Naive thymus-derived CD4-positive, alpha-beta T cell (primary cell): ENCODE data around the gene KDM3A. TPM values are rescaled to one million over a fixed set of nuclear protein-coding genes. Genes with fewer than 3 reads are reported as not detected.

Experiments
- ATAC-seq: fragments of 150-1000 bp; cut with Tn5 transposase; 2 replicates; pipeline ENCODE4 v1.10.0; 2021; ENCODE audit warnings: mild to moderate bottlenecking, moderate library complexity
- CTCF ChIA-PET: fragments of 350-600 bp; sonication (Branson Sonifier 250); formaldehyde crosslinking; loops from one replicate; lab custom pipeline; 2021; ENCODE audit warnings: antibody characterized with exemption; lab: Charles Lee
- POLR2A ChIA-PET: fragments of 350-600 bp; sonication (Branson Sonifier 250); formaldehyde crosslinking; loops from one replicate; lab custom pipeline; 2021; ENCODE audit warnings: antibody characterized with exemption, inconsistent platforms; lab: Charles Lee
- DNase-seq, 9 donors: peaks; one replicate each; pipeline versions ENCODE4 v3.0.0 to v3.0.0-alpha.2; 2020 to 2022; ENCODE audit warnings: mixed read lengths in 1 of 9
- H3K27ac ChIP-seq: one replicate; pipeline ENCODE4 v1.7.0; 2013; ENCODE audit warnings: mild to moderate bottlenecking, low read depth, low read length, moderate library complexity
- H3K27me3 ChIP-seq, 2 donors: one replicate each; pipeline ENCODE4 v1.7.0; 2013; ENCODE audit warnings: low read length in 2 of 2, mild to moderate bottlenecking in 2 of 2, moderate library complexity in 2 of 2; ENCODE audit not compliant: control insufficient read depth in 2 of 2, insufficient read depth in 2 of 2
- H3K36me3 ChIP-seq, 3 experiments: 1 replicate in 2 of 3; 2 replicates in 1 of 3; pipeline ENCODE4 v1.7.0; 2013; ENCODE audit warnings: low read length in 3 of 3, mild to moderate bottlenecking in 3 of 3, moderate library complexity in 1 of 3; ENCODE audit not compliant: insufficient read depth in 3 of 3, control insufficient read depth in 2 of 3
- H3K4me1 ChIP-seq, 2 donors: one replicate each; pipeline ENCODE4 v1.7.0; 2013; ENCODE audit warnings: low read length in 2 of 2, mild to moderate bottlenecking in 2 of 2, moderate library complexity in 1 of 2; ENCODE audit not compliant: control insufficient read depth in 2 of 2, insufficient read depth in 2 of 2
- H3K4me3 ChIP-seq: 2 replicates; pipeline ENCODE4 v1.7.0; 2013; ENCODE audit warnings: mild to moderate bottlenecking, low read length
- H3K9me3 ChIP-seq, 3 experiments: 1 replicate in 2 of 3; 2 replicates in 1 of 3; pipeline ENCODE4 v1.7.0; 2013; ENCODE audit warnings: low read length in 3 of 3; ENCODE audit not compliant: control insufficient read depth in 2 of 3
- H3K27ac Mint-ChIP-seq, 9 donors: one replicate each; pipeline ENCODE4 v1.8.0; 2020 to 2022; ENCODE audit warnings: mixed read lengths in 9 of 9, mild to moderate bottlenecking in 8 of 9, moderate library complexity in 5 of 9, inconsistent platforms in 2 of 9
- H3K27me3 Mint-ChIP-seq, 5 donors: one replicate each; pipeline ENCODE4 v1.8.0; 2021 to 2022; ENCODE audit warnings: mixed read lengths in 5 of 5, mild to moderate bottlenecking in 1 of 5
- H3K36me3 Mint-ChIP-seq, 5 donors: one replicate each; pipeline ENCODE4 v1.8.0; 2020 to 2022; ENCODE audit warnings: mixed read lengths in 5 of 5, mild to moderate bottlenecking in 3 of 5, inconsistent platforms in 1 of 5
- H3K4me1 Mint-ChIP-seq, 7 donors: one replicate each; pipeline ENCODE4 v1.8.0; 2020 to 2022; ENCODE audit warnings: mixed read lengths in 7 of 7, mild to moderate bottlenecking in 3 of 7, inconsistent platforms in 1 of 7
- H3K4me3 Mint-ChIP-seq, 10 donors: one replicate each; pipeline ENCODE4 v1.8.0; 2020 to 2022; ENCODE audit warnings: mild to moderate bottlenecking in 10 of 10, mixed read lengths in 10 of 10, moderate library complexity in 6 of 10, inconsistent platforms in 2 of 10
- H3K9me3 Mint-ChIP-seq, 11 donors: one replicate each; pipeline ENCODE4 v1.8.0; 2020 to 2022; ENCODE audit warnings: mixed read lengths in 11 of 11, mild to moderate bottlenecking in 4 of 11, inconsistent platforms in 1 of 11, moderate library complexity in 1 of 11
- intact Hi-C, 2 donors: fragments of 100-400 bp; cut with micrococcal nuclease; formaldehyde crosslinking; loops; one replicate each; pipeline ENCODE4 v1.15.1; 2023
- polyA plus RNA-seq, 2 donors: library from polyadenylated mRNA; unstranded; fragments of 300-500 nt; fragmentation: Illumina TruSeq; gene quantifications; one replicate each; pipeline ENCODE4 v1.2.3, GENCODE V29; 2021
- total RNA-seq, 6 experiments: library from RNA in 5 of 6; stranded (reverse) in 5 of 6; gene quantifications; 1 replicate in 5 of 6; 2 replicates in 1 of 6; pipeline ENCODE4 v1.2.3 and lab custom pipeline; 2021 to 2026

KDM3A gene
- total and polyA plus RNA-seq, 7 experiments from 2014 or later: 17.7 to 191 (median 145) TPM

DNA sequence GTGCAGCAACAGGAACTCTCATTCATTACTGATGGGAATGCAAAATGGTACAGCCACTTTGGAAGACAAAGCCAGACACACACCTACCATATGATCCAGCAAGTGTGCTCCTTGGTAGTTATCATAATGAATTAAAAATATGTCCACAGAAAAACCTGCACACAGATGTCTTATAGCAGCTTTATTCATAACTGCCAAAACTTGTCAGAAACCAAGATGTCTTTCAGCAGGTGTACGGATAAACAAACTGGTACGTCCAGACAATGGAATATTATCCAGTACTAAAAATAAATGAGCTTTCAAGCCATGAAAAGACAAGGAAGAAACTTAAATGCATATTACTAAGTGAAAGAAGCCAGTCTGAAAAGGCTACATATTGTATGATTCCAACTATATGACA, 71.7 kb downstream of the KDM3A start:
- no peaks in the 10 kb centered on the region for H3K27me3 Mint-ChIP-seq
- intact Hi-C loops: no loop called here
- ATAC-seq (no peak), DNase-seq (no peak)
- Histone ChIP-seq H3K36me3 (peaks cover 0 to 32% (median 13%) of the 10 kb centered on the region in 3 experiments), H3K27me3 (no peaks in the 10 kb centered on the region), H3K4me1 (no peaks in the 10 kb centered on the region), H3K9me3 (no peaks in the 10 kb centered on the region), H3K27ac (no peak overlapping the region), H3K4me3 (no peak overlapping the region)
- peaks cover 0 to 3% (median 0%) of the 10 kb centered on the region in 11 donors for H3K9me3 Mint-ChIP-seq
- CTCF ChIA-PET: no interaction called here
- POLR2A ChIA-PET: no interaction called here
- H3K4me1 Mint-ChIP-seq: peaks cover 4 to 30% (median 13%) of the 10 kb centered on the region in 7 donors
- peaks cover 9 to 44% (median 21%) of the 10 kb centered on the region in 5 donors for H3K36me3 Mint-ChIP-seq
- no peak overlapping the region for H3K27ac Mint-ChIP-seq
- no peak overlapping the region for H3K4me3 Mint-ChIP-seq

DNA sequence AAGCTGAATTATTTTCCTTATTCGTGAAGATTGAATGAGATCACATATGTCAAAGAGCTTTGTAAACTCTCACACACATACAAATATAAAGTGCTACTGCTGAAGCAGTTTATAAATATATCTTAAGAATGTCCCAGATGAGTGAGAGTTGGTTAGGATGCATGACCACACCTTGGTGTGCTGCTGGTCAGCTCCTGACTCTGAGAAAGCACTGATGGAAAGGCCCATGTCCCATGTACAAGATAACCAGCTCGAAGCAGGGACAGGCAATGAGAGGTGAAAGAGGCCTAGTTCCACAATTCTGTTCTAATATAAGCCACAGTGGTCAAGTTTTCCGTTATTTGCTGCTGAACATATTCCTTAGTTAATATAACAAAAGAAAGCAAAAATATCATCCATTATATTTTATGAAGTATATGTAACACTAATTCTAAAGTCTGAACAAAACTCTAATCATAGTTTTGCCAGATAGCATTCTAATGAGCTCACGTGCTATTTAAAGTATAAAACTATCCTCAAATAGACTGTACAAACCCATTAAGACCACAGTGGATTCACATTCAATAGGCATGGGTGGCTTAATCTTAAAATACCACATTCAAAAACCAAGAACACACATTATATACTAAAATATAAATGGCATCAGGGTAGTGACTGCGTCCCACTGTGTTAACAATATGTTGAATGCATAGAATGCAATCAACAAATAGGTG, 72.9 kb downstream of the KDM3A start:
- intact Hi-C loops: no loop called here
- Histone ChIP-seq H3K4me3 (no peak overlapping the region), H3K36me3 (peaks cover 0 to 20% (median 4%) of the 10 kb centered on the region in 3 experiments), H3K27ac (no peak overlapping the region), H3K27me3 (no peaks in the 10 kb centered on the region), H3K4me1 (no peaks in the 10 kb centered on the region), H3K9me3 (no peaks in the 10 kb centered on the region)
- no peaks in the 10 kb centered on the region for H3K27me3 Mint-ChIP-seq
- ChIA-PET CTCF (no interaction called here), POLR2A (interaction anchor here (0.6 to 1.4 kb wide), 2 partner anchors 48 to 365 kb away, joined by 3 to 8 read pairs; no protein-coding TSS in a partner anchor)
- ATAC-seq (no peak), DNase-seq (no peak)
- H3K9me3 Mint-ChIP-seq: peaks cover 0 to 3% (median 0%) of the 10 kb centered on the region in 11 donors
- no peak overlapping the region for H3K4me3 Mint-ChIP-seq
- peaks cover 4 to 30% (median 17%) of the 10 kb centered on the region in 7 donors for H3K4me1 Mint-ChIP-seq
- H3K36me3 Mint-ChIP-seq: peaks cover 9 to 37% (median 13%) of the 10 kb centered on the region in 5 donors
- no peak overlapping the region for H3K27ac Mint-ChIP-seq

DNA sequence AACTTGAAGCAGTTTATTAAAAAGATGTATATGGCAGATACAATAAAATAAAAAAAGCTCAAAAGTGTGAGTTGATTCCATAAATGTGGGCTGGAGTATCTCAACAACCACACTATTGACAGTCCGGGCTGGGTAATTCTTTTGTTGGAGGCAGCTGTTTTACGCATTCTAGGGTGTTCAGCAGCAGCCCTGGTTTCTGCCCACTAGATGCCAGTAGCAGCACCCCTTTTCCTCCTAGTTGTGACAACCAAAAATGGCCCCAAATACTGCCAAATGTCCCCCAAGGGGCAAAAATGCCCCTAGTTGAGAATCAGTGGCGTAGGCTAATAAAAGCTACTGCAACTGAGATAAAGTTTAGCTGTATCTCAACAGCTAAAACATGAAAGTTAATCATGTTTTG, 77.3 kb downstream of the KDM3A start:
- Histone ChIP-seq H3K36me3 (peaks cover 0 to 5% (median 5%) of the 10 kb centered on the region in 3 experiments), H3K4me3 (no peak overlapping the region), H3K9me3 (no peaks in the 10 kb centered on the region), H3K27me3 (no peaks in the 10 kb centered on the region), H3K27ac (no peak overlapping the region), H3K4me1 (no peaks in the 10 kb centered on the region)
- DNase-seq (peak in 7 of 9 donors; percentile 23 to 59 (median 53)), ATAC-seq (peak; percentile 73)
- peak overlapping the region in 1 of 9 donors; percentile 2 for H3K27ac Mint-ChIP-seq
- H3K27me3 Mint-ChIP-seq: no peaks in the 10 kb centered on the region
- H3K36me3 Mint-ChIP-seq: peaks cover 0 to 14% (median 0%) of the 10 kb centered on the region in 5 donors
- peaks cover 0 to 10% (median 0%) of the 10 kb centered on the region in 11 donors for H3K9me3 Mint-ChIP-seq
- H3K4me1 Mint-ChIP-seq: peaks cover 0 to 16% (median 8%) of the 10 kb centered on the region in 7 donors
- POLR2A ChIA-PET: interaction anchor here (0.7 to 1.7 kb wide), 9 partner anchors 32 to 405 kb away, joined by 3 to 6 read pairs (median 3); partner anchors contain the start of gene KDM3A
- no peak overlapping the region for H3K4me3 Mint-ChIP-seq
- CTCF ChIA-PET: interaction anchor here (0.7 to 2.5 kb wide), 15 partner anchors 8 to 276 kb away, joined by 3 to 27 read pairs (median 4); no protein-coding TSS in a partner anchor
- intact Hi-C loops: loop anchor here in 1 of 2 donors (1.0 to 5.0 kb wide), 4 partner anchors 44 to 246 kb away; partner anchors contain the start of genes CHMP3 and RNF103

DNA sequence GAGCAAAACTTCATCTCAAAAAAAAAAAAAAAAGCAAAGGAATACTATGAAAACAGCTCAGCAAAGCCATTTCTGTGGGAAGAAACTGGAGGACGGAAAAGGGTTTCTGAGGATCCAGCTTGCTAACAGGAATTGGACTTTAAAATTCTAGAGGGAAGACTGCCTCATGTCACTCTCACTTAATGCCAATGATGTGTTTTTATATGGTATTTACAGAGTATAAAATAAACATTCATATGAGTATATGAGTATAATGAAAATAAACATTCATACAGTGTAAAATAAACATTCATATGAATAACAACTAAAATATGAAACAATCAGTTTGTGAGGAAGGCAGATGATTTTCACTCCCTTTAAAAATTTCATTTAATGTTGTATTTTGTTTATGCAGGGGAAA, 78.2 kb downstream of the KDM3A start:
- DNase-seq: no peak
- ATAC-seq: no peak
- no peaks in the 10 kb centered on the region for H3K9me3 ChIP-seq
- H3K27me3 ChIP-seq: no peaks in the 10 kb centered on the region
- H3K36me3 Mint-ChIP-seq: peaks cover 0 to 19% (median 3%) of the 10 kb centered on the region in 5 donors
- H3K27ac ChIP-seq: no peak overlapping the region
- H3K9me3 Mint-ChIP-seq: peaks cover 0 to 10% (median 0%) of the 10 kb centered on the region in 11 donors
- H3K4me1 Mint-ChIP-seq: peaks cover 0 to 12% (median 7%) of the 10 kb centered on the region in 7 donors
- ChIA-PET CTCF (interaction anchor here (0.9 to 2.5 kb wide), 4 partner anchors 32 to 245 kb away, joined by 3 to 27 read pairs (median 4); no protein-coding TSS in a partner anchor), POLR2A (interaction anchor here (1.2 to 1.7 kb wide), 2 partner anchors 60 to 103 kb away, joined by 3 to 6 read pairs; no protein-coding TSS in a partner anchor)
- peaks cover 0 to 5% (median 5%) of the 10 kb centered on the region in 3 experiments for H3K36me3 ChIP-seq
- intact Hi-C loops: loop anchor here in 1 of 2 donors (2.0 to 5.0 kb wide), 3 partner anchors 43 to 245 kb away; partner anchors contain the start of genes CHMP3 and RNF103
- H3K4me3 Mint-ChIP-seq: no peak overlapping the region
- H3K27ac Mint-ChIP-seq: no peak overlapping the region
- H3K27me3 Mint-ChIP-seq: no peaks in the 10 kb centered on the region
- no peak overlapping the region for H3K4me3 ChIP-seq
- no peaks in the 10 kb centered on the region for H3K4me1 ChIP-seq

DNA sequence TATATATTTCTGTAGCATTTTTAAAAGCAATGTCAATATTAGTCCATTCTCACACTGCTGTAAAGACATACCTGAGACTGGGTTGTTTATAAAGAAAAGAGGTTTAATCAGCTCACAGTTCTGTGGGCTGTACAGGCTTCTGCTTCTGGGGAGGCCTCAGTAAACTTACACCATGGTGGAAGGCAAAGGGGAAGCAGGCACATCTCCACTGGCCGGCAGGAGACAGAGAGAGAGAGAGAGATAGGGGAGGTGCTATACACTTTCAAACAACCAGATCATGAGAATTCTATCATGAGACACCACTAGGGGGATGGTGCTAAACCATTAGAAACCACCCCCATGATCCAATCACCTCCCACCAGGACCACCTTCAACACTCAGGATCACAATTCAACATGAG, 79.0 kb downstream of the KDM3A start:
- Mint-ChIP-seq H3K9me3 (peaks cover 0 to 8% (median 0%) of the 10 kb centered on the region in 11 donors), H3K27ac (peak overlapping the region in 2 of 9 donors; percentile 57 to 75), H3K36me3 (peaks cover 0 to 19% (median 3%) of the 10 kb centered on the region in 5 donors), H3K27me3 (no peaks in the 10 kb centered on the region), H3K4me3 (no peak overlapping the region), H3K4me1 (peaks cover 0 to 5% (median under 1%) of the 10 kb centered on the region in 7 donors)
- no peak for ATAC-seq
- no peaks in the 10 kb centered on the region for H3K9me3 ChIP-seq
- no peaks in the 10 kb centered on the region for H3K27me3 ChIP-seq
- ChIA-PET CTCF (interaction anchor here (0.6 kb wide), 1 partner anchor 163 kb away, joined by 3 read pairs; no protein-coding TSS in a partner anchor), POLR2A (no interaction called here)
- no peaks in the 10 kb centered on the region for H3K4me1 ChIP-seq
- no peak overlapping the region for H3K4me3 ChIP-seq
- no peak for DNase-seq
- intact Hi-C loops: no loop called here
- peaks cover 0 to 5% (median 5%) of the 10 kb centered on the region in 3 experiments for H3K36me3 ChIP-seq
- H3K27ac ChIP-seq: no peak overlapping the region

DNA sequence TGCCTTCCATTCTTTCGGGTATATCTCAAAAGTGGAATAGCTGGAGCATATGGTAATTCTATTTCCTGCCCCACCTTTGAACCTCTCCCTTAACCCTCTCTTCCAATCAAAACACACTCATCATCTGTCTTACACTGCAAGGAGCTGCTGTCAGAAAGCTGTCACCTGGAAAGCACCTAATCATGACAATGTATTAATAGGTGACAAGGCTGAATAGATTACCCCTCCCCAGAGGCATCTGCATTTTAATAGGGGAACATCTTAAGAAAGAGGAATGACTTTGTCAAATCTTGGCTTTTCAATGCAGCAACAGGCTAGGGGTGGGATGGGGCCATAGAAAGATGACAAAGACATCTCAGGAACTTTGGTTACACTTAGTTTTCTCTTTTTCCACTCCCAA, 80.8 kb downstream of the KDM3A start:
- POLR2A ChIA-PET: no interaction called here
- H3K36me3 ChIP-seq: peaks cover 0 to 11% (median 5%) of the 10 kb centered on the region in 3 experiments
- no peaks in the 10 kb centered on the region for H3K27me3 ChIP-seq
- H3K4me3 ChIP-seq: no peak overlapping the region
- no peak for ATAC-seq
- no peaks in the 10 kb centered on the region for H3K4me1 ChIP-seq
- H3K27ac ChIP-seq: no peak overlapping the region
- no peaks in the 10 kb centered on the region for H3K9me3 ChIP-seq
- CTCF ChIA-PET: no interaction called here
- DNase-seq: no peak
- intact Hi-C loops: no loop called here
- no peak overlapping the region for H3K4me3 Mint-ChIP-seq
- H3K27ac Mint-ChIP-seq: no peak overlapping the region
- peaks cover 0 to 8% (median 0%) of the 10 kb centered on the region in 11 donors for H3K9me3 Mint-ChIP-seq
- peaks cover 5 to 24% (median 10%) of the 10 kb centered on the region in 5 donors for H3K36me3 Mint-ChIP-seq
- H3K4me1 Mint-ChIP-seq: peaks cover 0 to 5% (median 0%) of the 10 kb centered on the region in 7 donors
- no peaks in the 10 kb centered on the region for H3K27me3 Mint-ChIP-seq
